CD4-positive, alpha-beta T cell treated with Interleukin-15 for 1 hour (primary cell): Measurements from ENCODE around the gene SGSM2.

Experiments
- DNase-seq: peaks from one replicate; pipeline ENCODE4 v3.0.0-alpha.2; 2020

The SGSM2 gene

DNA sequence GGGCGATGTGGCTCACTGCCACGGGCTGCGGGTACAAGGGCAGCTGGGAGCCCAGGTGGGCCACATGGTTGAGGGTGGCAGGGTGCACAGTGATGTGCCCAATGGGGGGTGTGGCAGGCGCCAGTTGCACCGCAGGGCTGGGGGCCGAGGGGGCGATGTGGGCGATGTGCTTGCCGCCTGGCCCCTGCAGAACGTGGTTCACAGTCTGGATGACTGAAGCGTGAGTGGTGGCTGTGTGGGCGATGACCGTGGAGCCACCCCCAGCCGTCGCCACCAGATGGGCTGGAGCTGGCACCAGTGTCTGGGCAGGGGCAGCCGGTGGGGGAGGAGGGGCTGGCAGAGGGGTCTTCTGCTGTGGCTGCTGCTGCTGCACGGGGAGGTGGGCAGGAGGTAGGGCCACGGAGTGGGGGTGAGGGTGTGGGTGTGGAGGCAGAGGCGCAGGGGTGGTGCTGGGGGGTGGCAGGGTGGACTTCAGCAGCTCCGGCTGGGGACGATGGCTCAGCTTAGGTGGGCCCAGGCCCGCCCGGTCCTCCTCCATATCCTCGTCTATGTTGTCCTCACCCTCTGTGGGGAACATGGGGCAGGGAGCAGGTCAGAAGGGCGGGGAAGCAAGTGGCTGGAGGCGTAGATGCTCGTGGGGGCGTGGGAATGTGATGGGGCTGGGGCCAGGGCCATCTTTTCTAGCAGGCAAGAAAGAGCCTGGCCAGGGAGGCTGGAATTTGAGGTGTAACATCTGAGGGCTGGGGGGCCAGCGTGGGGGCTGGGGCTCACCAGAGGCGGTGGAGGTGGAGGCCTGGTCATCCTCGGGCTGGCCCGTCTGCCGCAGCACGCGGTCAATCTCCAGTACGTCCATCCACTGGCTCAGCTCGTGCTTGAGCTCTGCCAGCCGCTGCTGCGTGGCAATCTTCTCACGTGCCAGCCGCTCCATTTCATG is 50.1 kb downstream of the SGSM2 start:
- no peak for DNase-seq

DNA sequence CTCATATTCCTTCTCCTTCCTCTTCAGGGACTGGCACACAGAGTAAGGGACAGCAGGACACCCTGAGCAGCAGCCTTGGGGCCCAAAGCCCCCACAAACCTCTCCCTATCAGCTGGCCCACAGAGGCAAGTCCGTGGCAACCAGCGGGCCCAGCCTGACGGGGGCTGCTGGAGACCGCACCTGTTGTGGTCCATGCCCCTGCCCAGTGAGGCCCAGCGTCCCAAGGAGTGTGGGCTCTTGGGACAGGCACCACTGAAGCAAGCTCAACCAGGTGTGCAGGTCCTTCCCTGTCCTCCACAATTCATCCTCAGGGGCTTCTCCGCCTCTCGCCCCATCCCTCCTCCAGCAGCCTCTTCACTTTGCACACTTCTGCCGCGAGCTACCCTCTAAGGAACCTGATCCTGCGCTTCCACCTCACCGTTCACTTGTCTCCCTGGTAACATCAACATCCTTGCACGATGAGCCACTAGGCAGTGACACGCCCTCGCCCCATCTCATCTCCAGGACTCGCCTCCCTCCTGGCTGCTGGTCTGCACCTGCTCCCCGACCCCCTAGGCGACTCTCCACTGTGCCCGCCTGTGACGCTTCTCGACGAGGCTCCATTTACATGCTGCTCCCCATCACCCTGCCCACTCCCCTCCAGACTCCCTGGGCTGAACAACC is 50.9 kb downstream of the SGSM2 start:
- DNase-seq: no peak

DNA sequence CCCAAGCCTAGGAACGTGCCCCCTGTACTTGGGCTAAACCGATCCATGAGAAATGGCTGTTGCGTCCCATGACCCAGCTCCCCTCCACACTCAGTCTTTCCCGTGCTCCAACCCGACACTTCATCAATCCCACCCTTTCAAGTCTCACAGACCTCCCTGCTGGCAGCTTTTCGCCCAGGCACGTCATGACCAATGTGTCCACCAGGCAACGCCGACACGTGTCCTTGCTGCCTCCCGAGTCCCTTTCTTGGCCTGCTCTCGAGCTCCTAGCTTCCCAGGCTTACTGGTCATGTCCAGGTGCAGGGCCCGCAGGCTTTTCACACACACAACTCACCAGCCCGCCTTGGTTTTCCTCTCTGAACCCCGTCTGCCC is 51.4 kb downstream of the SGSM2 start:
- DNase-seq: no peak

DNA sequence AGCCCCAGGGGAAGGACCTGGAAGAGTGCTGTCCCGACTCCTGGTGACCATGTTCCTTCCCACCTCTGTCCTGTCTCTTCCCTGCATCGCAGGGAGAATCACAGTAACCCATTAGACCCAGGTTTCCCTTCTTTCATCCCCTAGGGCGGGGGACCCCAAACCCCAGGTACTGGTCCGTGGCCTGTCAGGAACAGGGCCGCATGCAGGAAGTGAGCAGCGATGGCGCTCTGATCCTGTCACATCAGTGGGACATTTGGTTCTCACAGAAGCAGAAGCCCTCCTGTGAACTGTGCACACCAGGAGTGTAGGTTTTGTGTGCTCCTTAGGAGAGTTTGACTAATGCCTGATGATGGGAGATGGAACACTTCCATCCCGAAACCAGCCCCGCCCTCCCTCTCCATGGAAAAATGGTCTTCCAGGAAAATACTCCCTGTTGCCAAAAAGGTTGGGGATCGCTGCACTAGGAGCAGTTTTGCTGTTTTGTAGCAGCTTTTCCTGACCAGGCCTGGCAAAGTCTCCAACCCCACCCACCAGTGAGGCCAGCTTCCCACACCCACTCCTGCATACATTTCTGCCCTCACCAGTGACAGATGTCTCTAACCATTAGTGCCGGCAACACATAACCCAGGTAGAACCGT is 53.0 kb downstream of the SGSM2 start:
- DNase-seq: no peak

DNA sequence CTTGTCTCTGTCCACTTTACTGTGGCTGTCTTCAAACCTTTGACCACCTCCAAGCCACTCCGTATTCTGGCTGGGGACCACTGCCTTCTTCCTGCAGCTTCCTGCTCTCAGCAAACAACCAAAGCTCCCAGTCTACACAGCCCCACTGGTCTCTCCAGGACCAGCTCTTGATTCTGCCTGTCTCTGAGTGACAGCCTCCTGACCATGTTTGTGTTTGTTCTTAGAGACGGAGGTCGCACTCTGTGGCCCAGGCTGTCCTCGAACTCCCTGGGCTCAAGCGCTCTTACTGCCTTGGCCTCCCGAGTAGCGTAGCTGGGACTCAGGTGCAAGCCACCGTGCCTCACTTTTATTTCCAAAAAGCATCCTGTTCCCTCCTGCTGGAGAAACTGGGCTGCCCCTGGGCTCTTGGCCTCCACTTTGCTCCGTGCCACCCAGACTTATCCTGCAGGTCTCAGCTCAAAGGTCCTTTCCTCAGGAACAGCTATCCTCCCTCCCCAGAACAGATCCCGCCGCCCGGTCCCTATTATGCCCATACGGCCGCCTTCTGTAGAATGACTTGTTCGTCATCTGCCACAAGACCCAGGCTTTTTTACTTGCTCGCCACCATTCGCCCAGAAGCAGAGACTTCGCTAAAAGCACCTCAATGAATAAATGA is 54.4 kb downstream of the SGSM2 start:
- no peak for DNase-seq

DNA sequence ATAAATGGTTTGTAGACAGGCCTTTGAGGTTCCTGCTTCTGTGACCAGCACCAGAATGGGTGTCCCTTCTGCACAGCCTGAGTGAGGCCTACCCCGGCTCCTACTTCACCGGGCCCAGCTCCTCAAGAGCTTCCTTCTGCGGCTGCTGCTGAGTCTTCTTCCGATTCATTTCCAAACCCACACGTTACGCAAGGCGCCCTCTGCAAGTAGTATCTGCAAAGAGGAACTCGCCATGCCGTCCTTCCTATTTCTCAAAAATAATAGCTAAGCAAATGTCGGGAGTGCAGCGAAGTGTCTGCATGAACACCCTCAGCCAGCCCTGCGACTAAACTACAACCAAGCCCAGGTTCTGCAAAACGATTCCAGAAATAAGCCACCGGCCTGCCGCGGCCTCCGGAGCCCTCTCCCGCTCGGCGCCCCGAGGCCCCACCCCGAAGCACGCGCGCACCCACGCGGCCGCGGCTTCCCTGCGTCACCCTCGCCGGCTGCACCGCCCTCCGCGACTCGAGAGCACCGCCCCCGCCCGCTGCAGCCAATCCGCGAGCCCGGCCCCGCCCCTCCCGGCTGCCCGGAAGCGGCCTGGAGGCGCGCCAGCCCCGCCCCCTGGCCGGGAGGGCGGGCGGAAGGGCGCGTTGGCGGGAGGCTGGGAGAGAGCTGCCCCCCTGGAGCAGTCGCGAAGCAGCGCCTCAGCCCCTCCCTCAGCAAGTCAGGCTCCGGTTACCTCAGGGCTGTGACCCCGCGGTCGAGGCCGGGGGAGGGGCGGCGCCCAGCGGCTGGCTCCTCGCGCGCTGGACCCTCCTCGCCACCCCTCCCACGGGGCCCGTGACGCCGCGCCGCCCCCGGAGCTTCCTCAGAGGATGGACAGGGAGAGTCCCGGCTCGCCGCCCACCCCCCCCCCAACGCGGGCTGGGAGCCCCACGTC is 55.2 kb downstream of the SGSM2 start:
- DNase-seq: peak; percentile 96

DNA sequence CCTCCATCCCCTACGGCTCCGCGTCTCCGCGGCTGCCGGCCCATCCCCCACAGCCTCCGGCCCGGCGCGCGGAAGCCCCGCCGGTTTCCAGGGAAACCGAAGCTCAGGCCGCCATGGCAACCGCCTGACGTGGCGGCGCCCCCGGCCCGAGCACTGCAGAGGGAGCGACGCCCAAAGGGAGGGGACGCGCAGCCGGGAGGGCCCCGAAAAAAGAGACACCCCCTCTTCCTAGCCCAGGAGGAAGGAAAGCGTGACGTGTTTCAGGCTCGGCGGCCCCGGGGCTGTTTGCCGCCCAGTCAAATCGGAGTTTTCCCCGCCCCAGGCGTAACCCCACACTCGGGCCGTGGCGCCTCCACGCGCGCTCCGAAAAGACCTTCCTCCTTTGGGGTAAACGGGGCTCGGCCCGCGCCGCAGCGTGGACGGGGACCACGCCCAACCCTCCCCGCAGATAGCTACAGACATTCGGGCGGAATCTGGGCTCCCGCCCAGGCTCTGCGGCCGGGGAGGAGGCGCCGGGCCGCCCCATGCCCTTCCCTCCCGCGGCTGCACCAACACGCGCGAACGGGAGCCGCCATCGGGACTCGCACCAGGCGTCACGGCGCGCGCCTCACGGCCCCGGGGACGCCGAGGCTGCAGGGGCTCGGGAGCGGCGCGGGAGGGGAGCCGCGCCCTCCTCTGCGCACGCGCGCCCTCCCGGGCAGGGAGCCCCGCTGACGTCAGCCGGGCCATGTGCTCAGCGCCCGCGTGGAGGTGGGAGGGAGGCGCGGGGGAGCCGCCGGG is 56.1 kb downstream of the SGSM2 start:
- DNase-seq: peak; percentile 94

DNA sequence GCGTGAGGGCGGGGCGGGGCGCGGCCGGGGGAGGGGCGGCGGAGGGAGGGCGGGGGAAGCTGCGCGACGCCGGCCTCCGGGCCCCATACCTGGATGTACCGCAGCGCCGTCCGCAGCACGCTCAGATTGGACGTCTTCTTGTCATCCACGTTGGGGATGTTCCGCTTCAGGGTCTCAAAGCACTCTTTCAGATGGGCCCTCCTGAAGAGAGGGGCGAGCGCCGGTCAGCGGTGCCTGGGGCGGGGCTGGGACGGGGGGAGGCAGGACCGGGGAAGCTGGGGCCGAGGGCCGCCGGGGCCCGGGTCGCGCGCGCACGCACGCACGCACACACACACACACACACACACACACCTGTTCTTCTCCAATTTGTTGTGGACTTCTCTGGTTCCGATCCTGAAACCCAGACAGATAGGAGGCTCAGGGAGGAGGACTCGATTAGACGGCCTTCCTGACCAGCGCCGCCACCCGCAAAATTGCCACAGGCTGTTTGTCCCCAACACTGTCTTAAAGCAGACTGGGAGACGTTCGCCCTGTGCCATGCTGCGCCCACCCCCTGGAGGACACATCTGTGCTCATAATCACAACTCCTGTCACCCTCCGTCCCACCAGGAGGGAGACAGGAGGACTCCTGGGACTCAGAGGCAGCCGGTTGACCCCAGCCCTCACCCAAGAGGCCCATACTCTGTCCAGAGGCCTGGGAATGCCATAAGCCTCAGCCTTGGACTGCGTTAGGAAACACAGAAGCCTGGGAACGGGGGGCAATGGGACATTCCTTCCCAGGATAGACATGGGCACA is 56.9 kb downstream of the SGSM2 start:
- no peak for DNase-seq

DNA sequence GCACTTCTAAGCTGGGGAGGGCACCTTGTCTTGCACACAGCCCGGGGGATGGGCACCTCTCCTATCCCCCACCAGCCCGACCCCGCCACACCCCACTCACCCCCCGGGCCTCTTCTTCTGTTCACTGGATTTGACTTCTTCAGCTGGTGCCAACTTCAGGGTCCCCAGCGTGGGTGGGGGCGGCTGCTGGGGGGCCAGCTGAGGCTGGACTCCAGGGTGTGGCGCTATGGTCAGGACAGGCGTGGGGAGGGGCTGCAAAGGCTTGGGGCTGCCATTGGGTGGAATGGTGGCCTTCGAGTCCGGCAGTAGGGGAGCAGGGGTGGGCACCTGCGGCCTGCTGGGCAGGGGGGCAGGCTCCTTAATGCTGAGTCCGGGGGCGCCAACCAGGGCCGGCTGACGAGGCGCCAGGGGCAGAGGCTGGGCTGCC is 57.5 kb downstream of the SGSM2 start:
- no peak for DNase-seq

DNA sequence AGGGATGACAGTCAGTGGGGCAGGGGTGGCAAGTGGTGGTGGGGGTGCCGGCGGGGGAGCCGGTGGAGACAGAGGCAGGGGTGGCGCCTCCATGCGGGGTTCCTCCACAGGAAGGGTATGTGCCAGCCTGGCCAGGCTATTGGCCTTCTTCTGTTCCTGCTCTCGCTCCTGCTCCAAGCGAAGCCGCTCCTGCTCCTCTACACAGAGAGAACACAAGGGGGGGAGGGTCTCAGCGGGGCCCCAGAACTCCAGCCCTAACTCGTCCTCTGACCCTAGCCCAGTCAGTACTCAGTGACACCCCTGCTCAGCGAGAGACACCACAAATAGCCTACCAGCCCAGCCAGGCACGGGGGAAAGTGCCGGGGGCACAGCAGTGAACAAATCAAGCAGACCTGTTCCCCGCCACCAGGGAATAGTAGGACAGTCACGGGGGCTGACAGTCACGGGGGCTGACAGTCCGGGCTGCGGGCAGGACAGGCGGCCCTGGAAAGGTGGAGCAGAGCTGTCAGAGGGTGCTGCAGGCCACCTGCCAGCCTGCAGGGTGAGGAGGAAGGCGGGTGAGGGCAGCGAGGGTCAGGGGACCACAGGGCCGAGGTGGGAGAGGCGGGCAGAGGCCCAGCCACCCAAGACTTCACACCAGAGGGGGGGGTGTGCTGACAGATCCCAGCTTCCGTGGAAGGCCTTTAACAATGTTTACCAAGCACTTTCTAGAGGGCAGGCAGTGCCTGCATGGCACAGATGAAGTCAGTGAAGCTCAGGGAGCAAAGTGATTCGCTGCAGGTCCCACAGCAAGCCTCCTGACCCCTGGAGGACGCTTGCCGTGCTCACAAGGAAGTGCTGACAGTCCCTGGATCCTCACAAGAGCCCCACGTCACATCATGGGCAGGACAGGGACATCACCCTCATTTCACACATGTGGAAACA is 58.2 kb downstream of the SGSM2 start:
- peak; percentile 59 for DNase-seq

DNA sequence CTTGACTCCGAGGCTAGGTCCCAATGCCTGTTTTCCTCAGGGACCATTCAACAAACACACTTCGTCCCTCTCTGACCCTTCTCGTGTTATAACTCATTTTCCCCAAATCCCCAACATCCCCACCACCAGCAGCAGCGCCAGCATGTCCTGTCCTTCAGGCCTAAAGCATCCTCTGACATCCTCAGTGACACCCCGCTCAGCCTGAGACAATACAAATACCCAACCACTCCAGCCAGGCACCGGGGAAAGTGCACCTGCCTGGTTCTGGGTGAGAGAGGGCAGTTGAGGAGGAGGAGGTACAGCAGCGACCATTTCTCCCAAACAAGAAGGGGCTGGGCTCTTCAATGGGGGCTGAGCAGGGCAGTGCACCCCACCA is 58.9 kb downstream of the SGSM2 start:
- no peak for DNase-seq

DNA sequence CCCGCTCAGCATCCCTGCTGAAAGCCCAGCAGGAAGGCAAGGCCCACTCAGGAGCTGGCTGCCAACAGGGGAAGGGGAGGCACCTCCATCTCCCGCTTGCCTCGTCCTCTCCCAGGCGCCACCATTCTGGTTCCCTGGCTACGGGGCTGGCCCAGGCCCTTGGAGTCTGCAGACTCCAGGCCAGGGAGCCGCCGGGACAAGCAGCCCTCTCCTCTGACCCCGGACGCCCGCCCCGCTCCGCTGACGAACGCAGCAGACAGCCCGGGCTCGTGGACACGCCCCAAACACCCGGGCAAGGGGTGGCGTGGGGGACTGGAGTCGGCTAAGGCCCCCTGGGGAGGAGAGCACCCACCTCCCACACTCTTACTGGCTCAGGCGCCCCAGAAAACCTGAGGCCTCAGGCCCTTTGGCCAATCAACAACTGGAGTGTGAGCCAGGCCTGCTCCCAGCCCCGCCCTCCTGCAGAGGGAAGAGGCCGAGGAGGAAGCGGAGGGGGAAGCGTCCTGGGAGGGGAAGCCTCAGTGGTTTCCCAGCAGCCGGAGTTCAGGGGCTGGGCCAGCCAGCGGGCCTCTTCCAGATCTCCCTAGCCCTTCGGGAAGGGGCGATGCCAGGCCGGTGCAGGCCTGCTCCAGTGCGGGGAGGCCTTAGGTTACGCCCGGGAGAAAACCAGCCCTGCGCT is 59.4 kb downstream of the SGSM2 start:
- DNase-seq: peak; percentile 87

DNA sequence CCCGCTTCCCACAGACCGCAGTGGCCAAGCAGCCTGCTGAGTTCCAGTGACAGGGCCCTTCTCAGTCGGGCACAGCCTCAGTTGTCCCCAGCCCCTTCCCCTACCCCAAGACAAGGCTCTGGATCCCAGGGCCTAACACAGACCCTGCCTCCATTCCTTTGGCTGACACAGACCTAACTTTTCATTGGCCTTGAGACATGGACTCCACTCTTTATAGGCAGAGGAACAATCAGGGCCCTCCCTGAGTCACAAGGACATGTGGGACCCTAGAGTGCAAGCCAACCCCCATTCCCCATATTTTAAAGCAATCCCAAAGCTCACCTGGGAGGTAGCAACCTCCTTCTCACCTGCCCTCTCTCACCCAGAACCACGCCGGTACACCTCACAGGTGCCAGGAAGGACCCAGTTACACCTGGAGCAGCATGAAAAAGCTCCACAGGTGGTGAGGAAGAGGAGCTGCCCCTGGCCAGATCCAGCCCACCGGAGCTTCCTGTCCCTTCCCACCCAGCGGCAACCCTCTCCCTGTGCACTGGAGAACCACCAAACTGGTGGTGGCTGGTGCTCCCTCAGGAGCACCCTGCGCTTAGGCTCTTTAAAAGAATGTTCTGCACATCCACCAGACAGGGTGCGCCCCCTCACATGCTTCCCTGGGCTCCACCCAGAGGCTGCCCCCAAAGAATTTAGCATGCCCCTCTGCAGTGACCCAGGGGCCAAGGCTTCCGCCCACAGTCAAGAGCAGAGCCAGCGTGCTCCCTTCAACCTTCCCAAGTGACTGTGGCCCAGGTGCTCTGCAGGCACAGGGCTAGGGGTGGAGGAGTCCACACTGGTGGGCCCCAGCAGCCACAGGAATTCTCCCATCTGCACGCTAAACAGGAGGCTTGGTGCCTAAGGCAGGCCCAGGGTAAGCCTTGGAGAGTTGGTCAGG is 60.2 kb downstream of the SGSM2 start:
- DNase-seq: no peak

DNA sequence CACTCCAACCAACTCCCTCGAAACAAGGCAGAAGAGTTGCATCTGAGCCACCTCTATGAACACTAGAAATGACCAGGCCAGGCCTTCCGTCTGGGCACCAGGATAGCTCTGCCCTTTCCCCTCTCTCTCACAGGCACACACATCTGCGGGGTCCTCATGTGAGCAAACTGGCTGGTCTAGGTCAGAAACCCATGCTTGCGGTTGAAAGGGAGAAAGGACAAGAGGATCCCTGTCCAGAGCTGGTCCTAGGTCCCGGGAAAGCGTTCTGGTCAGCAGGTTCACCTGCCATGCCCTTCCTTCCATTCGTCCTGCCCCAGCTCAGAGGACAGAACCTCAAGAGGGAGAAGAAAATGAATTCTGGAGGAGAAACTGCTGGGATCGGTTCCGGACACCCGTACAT is 60.9 kb downstream of the SGSM2 start:
- no peak for DNase-seq

DNA sequence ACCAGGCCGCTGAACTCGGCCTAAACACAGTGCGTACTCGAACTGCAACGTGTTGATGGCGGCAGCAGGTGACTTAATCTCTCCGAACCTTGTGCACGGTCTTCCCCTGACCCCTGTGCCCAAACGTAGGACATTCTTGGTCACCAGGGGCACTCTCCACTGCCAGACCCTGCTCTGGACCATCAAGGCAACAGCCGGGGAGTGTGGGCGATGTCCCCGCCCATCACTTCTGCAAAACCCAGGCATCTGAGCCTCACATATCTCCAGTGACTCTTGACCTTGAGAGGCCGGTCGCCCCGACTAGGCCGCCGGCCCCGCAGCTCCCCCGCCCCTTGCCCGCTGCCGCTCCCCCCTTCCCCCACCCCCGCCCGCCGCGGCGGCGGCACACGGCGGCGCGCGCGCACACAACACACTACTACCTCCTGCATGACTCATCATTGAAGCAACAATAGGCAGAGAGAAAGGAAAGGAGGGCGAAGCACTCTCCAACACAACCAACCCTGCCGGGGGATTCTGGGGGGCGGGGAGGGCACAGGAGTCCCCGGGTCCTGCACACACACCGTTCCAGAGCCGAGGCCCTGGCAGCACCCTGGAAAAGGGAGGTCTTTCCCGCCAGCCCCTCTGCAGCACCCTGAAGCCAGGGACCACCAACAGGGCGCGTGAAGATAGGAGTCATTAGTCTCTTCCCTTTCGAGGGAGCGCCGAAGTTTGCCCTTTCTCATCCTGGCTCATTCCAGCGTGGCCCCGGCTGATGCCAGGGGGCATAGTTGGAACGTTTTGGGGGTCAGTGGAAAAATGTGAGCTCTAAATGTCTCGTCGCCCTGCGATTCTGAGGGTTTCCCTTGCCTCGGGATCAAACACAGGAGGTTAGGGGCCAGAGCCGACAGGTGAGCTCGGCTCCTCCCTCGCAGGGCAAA is 61.6 kb downstream of the SGSM2 start:
- peak; percentile 72 for DNase-seq
